Neuronal stem cell (in vitro differentiated cells): ENCODE results near the gene GHITM.
"Not testable (repeated sequence)": the region's sequence is repeated elsewhere in the genome, so short reads cannot be mapped to it uniquely, and the experiment has no call there.

ENCODE experiments used
- DNase-seq: peaks from one replicate; pipeline ENCODE4 v3.0.0-alpha.2; 2013; ENCODE audit warnings: low spot score
- H2AFZ ChIP-seq: one replicate; pipeline ENCODE4 v1.6.1; 2013; ENCODE audit warnings: mild to moderate bottlenecking, low read length, inconsistent platforms
- H2AK5ac ChIP-seq: 2 replicates; pipeline ENCODE4 v1.6.1; 2013; ENCODE audit warnings: low read depth, mild to moderate bottlenecking, inconsistent platforms, low read length, moderate library complexity, mixed read lengths
- H2BK120ac ChIP-seq: 2 replicates; pipeline ENCODE4 v1.6.1; 2013; ENCODE audit warnings: low read depth, mild to moderate bottlenecking, inconsistent platforms, low read length, moderate library complexity, mixed read lengths
- H2BK12ac ChIP-seq: one replicate; pipeline ENCODE4 v1.6.1; 2013; ENCODE audit warnings: low read length, inconsistent platforms
- H2BK15ac ChIP-seq: 2 replicates; pipeline ENCODE4 v1.6.1; 2013; ENCODE audit warnings: mild to moderate bottlenecking, low read length, inconsistent platforms, mixed read lengths
- H2BK5ac ChIP-seq: one replicate; pipeline ENCODE4 v1.6.1; 2013; ENCODE audit warnings: inconsistent platforms, mild to moderate bottlenecking, low read length, moderate library complexity
- H3K14ac ChIP-seq: one replicate; pipeline ENCODE4 v1.6.1; 2013; ENCODE audit warnings: low read length, inconsistent platforms
- H3K18ac ChIP-seq: 2 replicates; pipeline ENCODE4 v1.6.1; 2013; ENCODE audit warnings: low read length, inconsistent platforms
- H3K23ac ChIP-seq: 2 replicates; pipeline ENCODE4 v1.6.1; 2013; ENCODE audit warnings: low read depth, mild to moderate bottlenecking, mixed read lengths, low read length, inconsistent platforms; ENCODE audit not compliant: poor library complexity
- H3K27ac ChIP-seq: replicated peaks from 3 replicates; pipeline ENCODE4 v1.5.1; 2013; ENCODE audit warnings: low read length, inconsistent platforms
- H3K27me3 ChIP-seq, 3 experiments: 2 replicates each; pipeline ENCODE4 v1.6.1; 2013; ENCODE audit warnings: low read length in 3 of 3, mild to moderate bottlenecking in 2 of 3, inconsistent platforms in 1 of 3, low read depth in 1 of 3, mixed read lengths in 1 of 3, moderate library complexity in 1 of 3; ENCODE audit not compliant: control insufficient read depth in 3 of 3, insufficient read depth in 3 of 3
- H3K36me3 ChIP-seq, 2 donors: replicated peaks in 1 of 2; 2 replicates each; pipeline ENCODE4 v1.6.1; 2013; ENCODE audit warnings: low read length in 2 of 2; ENCODE audit not compliant: control insufficient read depth in 2 of 2, insufficient read depth in 2 of 2
- H3K4ac ChIP-seq: 2 replicates; pipeline ENCODE4 v1.6.1; 2013; ENCODE audit warnings: inconsistent platforms, mild to moderate bottlenecking, low read length, moderate library complexity
- H3K4me1 ChIP-seq, 2 donors: 1 replicate in 1 of 2; 2 replicates in 1 of 2; pipeline ENCODE4 v1.6.1; 2013; ENCODE audit warnings: low read length in 2 of 2, low read depth in 1 of 2; ENCODE audit not compliant: control insufficient read depth in 2 of 2, insufficient read depth in 1 of 2
- H3K4me2 ChIP-seq: one replicate; pipeline ENCODE4 v1.6.1; 2013; ENCODE audit warnings: mild to moderate bottlenecking, low read length, inconsistent platforms; ENCODE audit not compliant: insufficient read depth, poor library complexity, severe bottlenecking
- H3K4me3 ChIP-seq, 2 donors: 2 replicates each; pipeline ENCODE4 v1.5.1; 2013; ENCODE audit warnings: low read length in 2 of 2, mild to moderate bottlenecking in 2 of 2, inconsistent platforms in 1 of 2, moderate library complexity in 1 of 2
- H3K79me1 ChIP-seq: one replicate; pipeline ENCODE4 v1.6.1; 2013; ENCODE audit warnings: low read depth, mild to moderate bottlenecking, inconsistent platforms, low read length, moderate library complexity
- H3K9ac ChIP-seq: one replicate; pipeline ENCODE4 v1.6.1; 2013; ENCODE audit warnings: mild to moderate bottlenecking, low read depth, low read length, inconsistent platforms; ENCODE audit not compliant: poor library complexity
- H3K9me3 ChIP-seq, 2 donors: replicated peaks in 1 of 2; 2 replicates each; pipeline versions ENCODE3 to v1.6.1; 2013; ENCODE audit warnings: low read length in 2 of 2, mild to moderate bottlenecking in 2 of 2, inconsistent platforms in 1 of 2, low read depth in 1 of 2, mixed read lengths in 1 of 2, moderate library complexity in 1 of 2; ENCODE audit not compliant: control insufficient read depth in 2 of 2, insufficient read depth in 1 of 2
- H4K8ac ChIP-seq: one replicate; pipeline ENCODE4 v1.6.1; 2013; ENCODE audit warnings: low read depth, mild to moderate bottlenecking, inconsistent platforms, low read length, moderate library complexity
- H4K91ac ChIP-seq: one replicate; pipeline ENCODE4 v1.6.1; 2013; ENCODE audit warnings: low read length, low read depth, mild to moderate bottlenecking, inconsistent platforms; ENCODE audit not compliant: poor library complexity
- WGBS, 2 donors: extraction: QIAGEN DNeasy Blood & Tissue Kit; methylation state at CpG; one replicate each; pipeline ENCODE4 v1.1.7; 2013; ENCODE audit warnings: missing lambda C conversion rate in 2 of 2, mixed read lengths in 1 of 2; ENCODE audit not compliant: insufficient read length in 2 of 2, insufficient replicate concordance in 1 of 2; ENCODE audit errors: extremely low coverage in 2 of 2; 5-methylcytosine and 5-hydroxymethylcytosine counted together

Gene GHITM

DNA sequence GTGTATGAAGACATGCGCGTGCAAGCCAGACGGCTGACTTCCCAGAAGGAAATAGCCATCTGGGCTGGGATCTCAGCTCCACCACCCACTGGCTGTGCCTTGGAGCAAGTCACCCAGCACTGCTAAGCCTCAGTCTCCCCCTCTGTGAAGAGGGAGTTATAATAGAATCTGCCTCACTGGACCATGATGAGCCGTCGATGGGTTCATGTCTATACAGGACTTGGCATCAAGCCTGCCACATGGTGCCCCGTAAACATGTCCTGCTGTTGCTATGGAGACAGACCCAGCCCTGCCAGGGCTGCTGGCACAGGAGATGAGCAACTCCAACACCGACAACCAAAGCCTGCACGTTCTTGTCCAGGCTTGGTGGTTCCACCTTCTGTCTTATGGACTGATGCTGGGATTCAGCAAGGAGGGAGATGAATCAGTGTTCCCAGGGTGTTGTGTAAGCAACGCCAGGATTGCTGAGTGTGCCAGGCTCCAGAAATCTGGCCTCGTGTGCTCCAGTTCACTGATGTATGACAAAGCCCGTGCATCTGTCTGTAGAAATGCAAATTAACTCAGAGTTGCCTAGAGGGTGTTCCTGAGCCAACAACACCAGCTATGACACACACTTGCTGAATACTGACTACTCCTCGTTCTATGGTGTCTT, 39.9 kb downstream of the GHITM start:
- Histone ChIP-seq H2AFZ (peak overlapping the region; percentile 59), H3K18ac (no peak overlapping the region), H3K4me3 (no peak overlapping the region), H4K91ac (no peak overlapping the region), H3K27ac (no peak overlapping the region), H3K79me1 (no peaks in the 10 kb centered on the region), H2BK5ac (no peak overlapping the region), H3K4me1 (peaks cover 2 to 6% of the 10 kb centered on the region in 2 donors), H3K27me3 (peaks cover 0 to 2% (median 0%) of the 10 kb centered on the region in 3 experiments), H3K9me3 (peaks cover 0 to 4% of the 10 kb centered on the region in 2 donors), H3K36me3 (no peaks in the 10 kb centered on the region), H3K9ac (no peak overlapping the region), H2BK120ac (no peak overlapping the region), H2AK5ac (no peak overlapping the region), H3K4ac (no peak overlapping the region), H2BK12ac (no peak overlapping the region), H3K4me2 (no peak overlapping the region), H4K8ac (no peak overlapping the region), H3K14ac (no peak overlapping the region), H2BK15ac (no peak overlapping the region), H3K23ac (no peak overlapping the region)
- DNase-seq, result no peak
- WGBS, 2 donors, result no CpG with 5 or more reads among the region's 12 CpGs

DNA sequence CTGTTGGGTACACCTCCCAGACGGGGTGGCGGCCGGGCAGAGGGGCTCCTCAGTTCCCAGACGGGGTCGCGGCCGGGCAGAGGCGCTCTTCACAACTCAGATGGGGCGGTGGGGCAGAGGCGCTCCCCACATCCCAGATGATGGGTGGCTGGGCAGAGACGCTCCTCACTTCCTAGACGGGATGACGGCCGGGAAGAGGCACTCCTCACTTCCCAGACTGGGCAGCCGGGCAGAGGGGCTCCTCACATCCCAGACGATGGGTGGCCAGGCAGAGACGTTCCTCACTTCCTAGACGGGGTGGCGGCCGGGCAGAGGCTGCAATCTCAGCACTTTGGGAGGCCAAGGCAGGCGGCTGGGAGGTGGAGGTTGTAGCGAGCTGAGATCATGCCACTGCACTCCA, 41.1 kb downstream of the GHITM start:
- H3K14ac ChIP-seq, H3K4me1 ChIP-seq, DNase-seq, H3K23ac ChIP-seq, H4K91ac ChIP-seq, H3K79me1 ChIP-seq, H2BK15ac ChIP-seq, H2AK5ac ChIP-seq, H3K27me3 ChIP-seq, H3K9me3 ChIP-seq, H2BK120ac ChIP-seq, H2BK5ac ChIP-seq, H2BK12ac ChIP-seq, H3K18ac ChIP-seq, H3K36me3 ChIP-seq, H3K4ac ChIP-seq, H4K8ac ChIP-seq, H3K27ac ChIP-seq, H3K4me2 ChIP-seq, H2AFZ ChIP-seq, H3K4me3 ChIP-seq, H3K9ac ChIP-seq: not testable (repeated sequence)
- WGBS, 2 donors, result no CpG with 5 or more reads among the region's 22 CpGs

DNA sequence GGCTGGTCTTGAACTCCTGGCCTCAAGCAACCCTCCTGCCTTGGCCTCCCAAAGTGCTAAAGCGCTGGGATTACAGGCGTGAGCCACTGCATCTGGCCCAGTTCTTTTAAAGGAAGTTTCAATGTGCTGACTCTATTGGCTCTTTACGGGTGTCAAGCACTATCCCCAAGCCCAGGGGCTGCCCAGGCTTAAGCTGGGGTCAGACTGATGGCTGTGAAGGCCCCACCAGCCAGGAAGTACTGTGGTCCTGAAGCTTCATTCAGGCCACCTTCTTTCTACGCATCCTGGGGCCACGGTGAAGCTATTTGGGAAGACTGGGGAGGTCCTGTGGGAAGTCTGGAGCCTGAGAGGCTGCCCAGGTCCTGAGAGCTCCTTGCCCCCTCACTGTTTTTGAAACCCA, 42.3 kb downstream of the GHITM start:
- H3K4me2 ChIP-seq, result no peak overlapping the region
- H3K4me1 ChIP-seq, result peaks cover 6% of the 10 kb centered on the region in 2 donors
- H4K91ac ChIP-seq, result no peak overlapping the region
- peaks cover 0 to 4% (median 2%) of the 10 kb centered on the region in 3 experiments for H3K27me3 ChIP-seq
- H4K8ac ChIP-seq, result no peak overlapping the region
- no peak overlapping the region for H3K27ac ChIP-seq
- WGBS, 2 donors, result no CpG with 5 or more reads among the region's 5 CpGs
- H3K18ac ChIP-seq, result no peak overlapping the region
- H2AFZ ChIP-seq, result no peak overlapping the region
- no peak overlapping the region for H3K9ac ChIP-seq
- H2AK5ac ChIP-seq, result no peak overlapping the region
- H2BK5ac ChIP-seq, result no peak overlapping the region
- no peak overlapping the region for H2BK120ac ChIP-seq
- H3K36me3 ChIP-seq, result no peaks in the 10 kb centered on the region
- H3K14ac ChIP-seq, result no peak overlapping the region
- no peak overlapping the region for H3K4ac ChIP-seq
- no peak for DNase-seq
- H2BK15ac ChIP-seq, result no peak overlapping the region
- no peak overlapping the region for H3K23ac ChIP-seq
- H3K79me1 ChIP-seq, result no peaks in the 10 kb centered on the region
- H3K4me3 ChIP-seq, result no peak overlapping the region
- peaks cover 0 to 6% of the 10 kb centered on the region in 2 donors for H3K9me3 ChIP-seq
- no peak overlapping the region for H2BK12ac ChIP-seq

DNA sequence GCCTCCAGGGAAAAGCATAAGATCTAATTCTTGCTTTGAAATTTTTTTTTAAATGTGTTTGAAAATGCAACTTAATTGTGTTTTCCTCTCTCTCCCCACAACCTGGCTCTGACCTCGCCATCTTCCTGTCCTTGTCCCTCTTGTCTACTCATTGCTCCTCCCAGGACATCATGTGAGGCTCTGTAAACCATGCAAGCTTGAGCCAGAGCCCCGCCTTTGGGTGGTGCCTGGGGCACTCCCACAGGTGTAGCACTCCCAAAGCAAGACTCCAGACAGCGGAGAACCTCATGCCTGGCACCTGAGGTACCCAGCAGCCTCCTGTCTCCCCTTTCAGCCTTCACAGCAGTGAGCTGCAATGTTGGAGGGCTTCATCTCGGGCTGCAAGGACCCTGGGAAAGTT, 45.2 kb downstream of the GHITM start:
- H3K9me3 ChIP-seq, result peaks cover 0 to 4% of the 10 kb centered on the region in 2 donors
- peaks cover 0 to 5% (median 0%) of the 10 kb centered on the region in 3 experiments for H3K27me3 ChIP-seq
- H3K79me1 ChIP-seq, result no peaks in the 10 kb centered on the region
- H2AK5ac ChIP-seq, result no peak overlapping the region
- no CpG with 5 or more reads among the region's 4 CpGs for WGBS, 2 donors
- H3K27ac ChIP-seq, result no peak overlapping the region
- no peak overlapping the region for H2BK120ac ChIP-seq
- H3K9ac ChIP-seq, result no peak overlapping the region
- no peaks in the 10 kb centered on the region for H3K36me3 ChIP-seq
- H3K23ac ChIP-seq, result no peak overlapping the region
- H2BK12ac ChIP-seq, result no peak overlapping the region
- H2BK5ac ChIP-seq, result no peak overlapping the region
- no peak overlapping the region for H3K4ac ChIP-seq
- no peak overlapping the region for H3K4me3 ChIP-seq
- peak overlapping the region; percentile 46 for H2BK15ac ChIP-seq
- H4K8ac ChIP-seq, result no peak overlapping the region
- H3K4me1 ChIP-seq, result peaks cover 2 to 5% of the 10 kb centered on the region in 2 donors
- peak overlapping the region; percentile 31 for H3K14ac ChIP-seq
- H3K18ac ChIP-seq, result no peak overlapping the region
- H3K4me2 ChIP-seq, result no peak overlapping the region
- no peak for DNase-seq
- H2AFZ ChIP-seq, result no peak overlapping the region
- H4K91ac ChIP-seq, result no peak overlapping the region
